Stimulated activated CD8-positive, alpha-beta memory T cell treated with anti-CD3 and anti-CD28 coated beads, Interleukin-15, amount 100 ng/mL, for 48 hours (primary cell): Measurements from ENCODE around the gene LRRTM4.

ENCODE experiments used
- DNase-seq, 2 donors: peaks; one replicate each; pipeline ENCODE4 v3.0.0-alpha.2; 2020; ENCODE audit warnings: low read depth in 2 of 2

LRRTM4 gene

DNA sequence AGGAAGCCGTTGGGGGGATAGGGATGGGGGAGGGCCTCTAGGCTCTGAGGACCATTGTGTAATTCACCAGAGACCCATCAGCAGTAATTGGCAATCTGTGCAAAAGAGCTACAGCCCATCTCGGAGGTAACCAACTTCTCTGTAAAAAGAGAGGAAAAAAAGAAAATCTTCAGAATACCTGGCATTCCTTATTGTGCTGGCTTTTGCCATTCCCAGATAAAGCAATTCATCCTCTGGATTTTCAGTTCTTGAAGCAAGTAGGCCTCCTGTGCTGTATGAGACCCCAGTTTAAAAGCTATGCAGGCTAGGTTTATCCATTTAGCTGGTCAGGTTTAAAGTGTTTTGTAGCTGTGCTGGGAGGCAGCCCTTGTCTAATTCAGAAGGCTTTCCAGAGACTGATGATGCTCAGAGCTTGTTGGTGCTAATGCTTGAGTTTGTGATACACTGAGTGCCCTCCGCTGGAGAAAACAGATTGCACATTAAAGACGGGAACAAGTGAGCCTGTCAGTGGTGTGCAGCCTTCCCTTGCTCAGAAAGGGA lies at the start of gene LRRTM4:
Gene LRRTM4, minus strand, starts transcription at position 446 of the 540 bp plus-strand sequence.
- DNase-seq: no peak

DNA sequence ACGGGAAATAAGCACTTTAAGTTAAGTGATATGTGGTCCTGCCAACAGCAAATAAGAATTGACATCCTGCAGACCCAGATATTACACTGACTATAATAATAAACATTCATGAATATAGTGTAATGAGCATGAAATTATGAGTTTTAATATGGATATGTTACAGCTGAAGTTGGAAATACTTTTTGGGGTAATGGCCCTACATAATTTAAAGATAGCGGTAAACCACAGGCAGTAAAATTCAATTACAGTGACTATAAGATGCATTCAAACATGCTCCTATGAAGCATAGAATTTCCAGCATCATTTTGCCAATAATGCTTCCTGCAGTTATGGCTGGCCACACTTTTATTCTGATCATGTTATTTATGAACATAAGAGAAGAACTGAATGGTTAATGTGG lies 49.4 kb upstream of the LRRTM4 start:
- no peak for DNase-seq

DNA sequence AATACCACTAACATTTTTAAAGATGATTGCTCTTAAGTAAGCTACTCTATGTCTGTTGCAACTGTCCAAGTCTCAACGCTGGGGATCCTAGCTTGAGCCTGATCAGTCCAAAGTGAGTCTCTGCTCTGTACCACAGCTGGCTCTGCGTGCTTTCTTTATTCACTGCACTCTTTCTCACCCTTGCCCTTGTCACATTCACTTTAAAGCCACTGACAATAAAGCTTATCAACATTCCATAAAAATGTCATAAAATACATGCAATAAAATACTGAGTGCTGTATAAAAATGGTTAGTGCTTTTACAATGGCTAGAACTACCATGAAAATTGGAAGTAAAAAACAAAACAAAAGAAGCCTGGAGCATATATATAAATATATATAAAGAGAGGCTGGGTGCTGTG lies 45.5 kb upstream of the LRRTM4 start:
- no peak for DNase-seq

DNA sequence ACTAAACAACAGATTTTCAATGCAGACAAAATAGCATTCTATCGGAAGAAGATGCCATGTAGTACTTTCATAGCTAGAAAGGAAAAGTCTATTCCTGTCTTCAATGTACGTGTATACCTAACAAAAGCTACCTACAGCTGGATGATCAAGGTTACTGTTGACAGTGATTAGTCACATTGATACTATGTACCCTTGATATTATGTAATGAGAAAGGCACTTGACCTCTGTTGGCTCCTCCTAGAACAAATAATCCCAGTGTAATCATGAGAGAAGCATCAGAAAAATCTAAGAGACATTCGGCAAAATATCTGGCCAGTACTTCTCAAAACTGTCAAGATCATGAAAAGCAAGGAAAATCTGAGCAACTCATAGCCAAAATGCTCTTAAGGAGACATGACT lies 44.4 kb upstream of the LRRTM4 start:
- DNase-seq: no peak

DNA sequence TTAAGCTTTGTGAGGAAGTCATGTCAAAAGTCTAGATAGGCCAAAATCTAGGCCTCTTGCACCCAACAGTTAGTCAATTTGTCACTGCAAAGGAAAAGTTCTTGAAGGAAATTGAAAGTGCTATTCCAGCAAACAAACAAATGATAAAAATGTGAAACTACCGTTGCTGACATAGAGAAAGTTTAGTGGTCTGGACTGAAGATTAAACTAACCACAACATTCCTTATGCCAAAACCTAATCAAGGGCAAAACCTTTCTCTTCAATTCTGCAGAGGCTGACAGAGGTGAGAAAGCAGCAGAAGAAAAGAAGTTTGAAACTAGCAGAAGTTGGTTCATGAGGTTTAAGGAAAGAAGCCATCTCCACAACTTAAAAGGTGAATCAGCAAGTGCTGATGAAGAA lies 44.0 kb upstream of the LRRTM4 start:
- no peak for DNase-seq

DNA sequence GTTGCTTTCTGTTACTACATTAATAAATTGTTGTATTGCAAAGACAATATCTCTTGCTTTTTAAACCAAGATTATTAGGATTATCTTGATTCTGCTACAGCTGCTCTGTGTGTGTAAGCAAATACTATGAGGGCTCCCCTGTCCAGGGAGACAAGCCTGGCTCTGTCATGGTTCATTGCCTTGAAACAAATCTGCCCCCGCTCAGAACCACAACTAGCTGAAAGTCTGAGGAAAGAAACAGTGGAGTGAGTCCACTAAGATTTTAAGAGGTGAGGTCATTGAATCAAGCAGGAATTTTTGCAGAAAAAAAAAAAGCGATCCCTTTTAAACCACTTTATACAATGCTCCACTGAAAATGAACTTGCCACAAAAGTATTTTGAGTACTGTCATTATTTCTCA lies 30.8 kb upstream of the LRRTM4 start:
- no peak for DNase-seq

DNA sequence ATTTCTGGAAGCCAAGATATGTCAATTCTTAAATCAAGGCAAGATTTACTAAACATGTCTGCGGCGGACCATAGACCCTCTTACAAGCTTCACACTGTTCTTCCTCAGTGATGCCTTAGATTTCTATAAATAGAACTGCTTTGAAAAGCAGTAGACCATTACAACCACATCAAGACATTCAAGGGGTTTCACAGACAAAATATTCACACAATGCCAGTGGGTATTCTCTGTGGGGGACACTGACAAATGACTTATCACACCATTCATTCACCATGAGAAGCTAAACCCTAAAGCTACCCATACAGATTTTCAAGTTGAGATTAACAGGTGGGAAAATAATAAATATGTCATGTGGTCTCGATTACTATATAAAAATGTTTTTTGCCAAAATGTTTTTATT lies 15.9 kb upstream of the LRRTM4 start:
- no peak for DNase-seq

DNA sequence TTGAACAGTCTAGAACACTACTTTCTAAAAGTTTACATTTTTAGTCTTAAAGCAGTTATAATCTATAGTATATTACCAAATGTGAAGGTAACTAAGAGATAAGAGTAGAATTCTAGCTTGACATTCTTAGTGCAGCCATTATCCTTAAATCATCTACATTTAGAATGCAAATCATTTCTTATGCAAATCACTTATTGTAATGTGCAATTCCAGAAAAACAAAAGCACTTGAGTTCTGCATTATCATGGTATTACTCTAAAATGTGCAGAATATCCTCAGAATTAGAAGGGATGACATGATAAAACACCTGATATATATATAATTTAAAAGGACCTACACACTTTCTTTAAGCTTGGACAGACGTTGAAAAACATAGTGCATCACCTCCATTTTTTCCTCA lies 712 bp upstream of the LRRTM4 start:
- no peak for DNase-seq

DNA sequence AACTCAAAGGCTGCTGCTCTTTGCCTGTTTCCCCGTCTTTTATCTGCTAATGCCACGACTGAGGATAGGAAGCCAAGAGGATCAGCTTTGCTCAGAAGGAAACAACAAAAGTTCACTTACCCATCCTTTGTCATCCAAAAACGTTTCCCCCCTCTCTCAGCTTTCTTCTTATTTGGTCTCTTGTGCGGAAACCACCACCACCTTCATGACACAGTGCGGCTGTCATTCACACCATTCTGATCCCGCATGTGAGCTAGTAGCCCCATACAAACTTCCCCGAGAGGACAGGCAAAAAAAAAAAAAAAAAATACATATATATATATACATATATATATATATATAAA lies 656 bp downstream of the LRRTM4 start:
- no peak for DNase-seq

DNA sequence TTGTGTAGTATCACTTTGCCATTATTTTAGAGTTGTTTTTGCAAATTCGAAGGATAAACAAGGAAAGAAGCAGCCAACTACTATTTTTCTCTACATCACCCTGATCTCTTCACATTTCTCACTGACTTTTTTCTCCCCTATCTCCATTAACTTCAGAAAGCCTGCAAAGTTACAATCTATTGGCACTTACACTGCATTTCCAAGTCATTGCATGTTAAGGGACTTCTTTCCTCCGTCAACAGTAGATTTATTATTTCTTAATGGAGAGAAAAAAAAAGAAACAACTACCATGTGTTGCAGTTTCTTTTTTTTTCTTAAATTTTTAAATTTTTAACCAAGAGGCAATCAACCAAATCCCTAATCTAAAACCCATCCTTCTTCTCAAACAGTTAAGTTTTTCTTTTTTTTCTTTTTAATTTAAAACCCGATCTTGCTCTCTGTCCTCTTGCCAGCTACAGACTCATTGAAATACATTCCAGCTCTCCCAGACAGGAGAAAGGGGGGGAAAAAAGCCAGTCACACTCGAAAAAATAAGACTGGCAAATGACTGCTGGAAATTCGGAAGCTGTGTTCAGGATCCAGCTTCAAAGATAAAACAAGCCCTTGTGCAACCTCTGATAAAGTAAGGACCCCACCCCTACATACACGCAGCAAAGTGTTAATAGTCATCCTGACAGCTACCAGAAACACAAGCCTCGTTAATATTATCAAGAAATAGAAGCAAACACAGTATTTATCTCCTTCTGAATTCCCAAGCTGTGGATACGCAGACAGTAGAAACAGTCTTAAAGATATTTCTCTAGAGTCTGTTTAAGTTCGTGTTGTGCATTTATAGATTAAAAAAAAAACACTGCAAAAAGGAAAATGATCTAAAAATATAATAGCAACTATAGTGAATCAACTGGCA lies 1.3 kb downstream of the LRRTM4 start:
- DNase-seq: no peak

DNA sequence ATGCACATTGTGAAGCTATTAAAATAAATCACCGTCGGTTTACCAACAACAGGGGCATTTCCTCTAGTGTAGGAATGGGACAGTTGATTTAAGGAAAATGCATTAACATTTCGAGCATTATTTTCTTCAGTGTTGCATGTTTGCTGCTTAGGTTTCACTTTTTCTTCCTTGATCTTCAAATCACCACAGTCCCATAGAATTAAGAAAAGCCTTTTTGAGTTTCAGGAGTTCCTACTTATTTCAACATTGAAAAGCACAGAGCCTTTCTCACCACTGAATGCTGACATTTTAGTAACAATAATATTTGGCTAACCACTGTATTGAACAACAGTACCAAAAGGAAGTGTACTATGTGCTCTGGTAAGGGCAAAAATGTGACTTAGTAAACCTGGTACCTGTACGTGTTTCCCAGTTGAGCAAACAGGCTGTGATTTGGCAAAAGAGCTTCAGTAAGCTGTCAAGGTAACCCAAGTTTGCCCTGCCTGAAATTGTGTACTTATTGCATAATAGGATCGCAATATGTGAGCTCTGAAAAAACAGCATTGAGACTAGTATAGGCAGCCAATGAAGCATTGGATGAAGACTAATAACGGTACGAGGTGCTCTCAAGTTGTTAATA lies 2.2 kb downstream of the LRRTM4 start:
- DNase-seq: no peak

DNA sequence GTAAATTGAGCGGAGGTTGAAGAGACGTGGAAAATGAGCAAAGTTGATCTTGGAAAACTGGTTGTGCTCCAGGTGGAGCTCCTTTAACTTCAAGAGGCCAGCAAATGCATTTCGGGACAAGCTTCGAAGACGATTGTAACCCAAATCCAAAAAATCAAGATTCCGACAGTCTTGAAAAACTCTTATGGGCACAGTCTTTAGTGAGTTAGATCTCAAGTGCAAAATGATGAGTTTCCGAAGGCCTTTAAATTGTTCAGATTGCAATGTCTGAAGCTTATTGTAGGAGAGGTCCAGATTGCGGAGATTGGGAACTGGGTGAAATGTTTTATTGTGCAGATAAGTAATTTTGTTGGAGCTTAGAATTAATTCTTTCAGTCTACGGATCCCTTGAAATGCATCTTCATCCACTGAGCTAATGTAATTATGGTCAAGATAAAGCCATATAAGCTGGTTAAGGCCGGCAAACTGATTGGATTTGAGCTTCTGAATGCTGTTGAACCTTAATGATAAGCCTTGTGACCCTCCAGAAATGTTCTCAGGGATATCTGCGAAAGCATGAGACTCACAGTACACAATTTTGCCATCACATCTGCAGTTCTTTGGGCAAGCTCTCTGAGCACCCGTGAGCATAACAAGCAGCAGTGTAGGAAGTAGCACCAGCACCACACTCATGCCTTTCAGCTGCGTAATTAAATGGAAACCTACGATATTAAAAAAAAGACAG lies 2.9 kb downstream of the LRRTM4 start:
- DNase-seq: no peak

DNA sequence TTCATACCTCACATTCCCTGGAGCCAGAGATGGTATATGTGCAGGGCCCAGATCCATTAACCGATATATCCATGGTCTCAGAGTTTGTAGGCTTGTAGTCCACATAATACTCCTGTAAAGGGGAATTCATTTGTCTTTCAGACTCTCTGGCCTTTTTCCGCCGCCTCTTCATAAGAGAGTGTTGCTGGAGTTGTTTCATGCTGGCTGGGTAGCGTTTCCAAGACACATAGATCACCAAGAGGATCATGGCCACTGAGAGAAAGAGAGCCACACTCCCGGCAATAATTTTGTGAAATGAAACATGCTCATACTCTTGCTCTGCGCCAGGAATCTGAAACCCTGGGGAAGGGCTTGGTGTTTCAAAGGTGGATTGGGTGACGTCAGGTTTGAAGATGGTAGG lies 3.9 kb downstream of the LRRTM4 start:
- DNase-seq: no peak

DNA sequence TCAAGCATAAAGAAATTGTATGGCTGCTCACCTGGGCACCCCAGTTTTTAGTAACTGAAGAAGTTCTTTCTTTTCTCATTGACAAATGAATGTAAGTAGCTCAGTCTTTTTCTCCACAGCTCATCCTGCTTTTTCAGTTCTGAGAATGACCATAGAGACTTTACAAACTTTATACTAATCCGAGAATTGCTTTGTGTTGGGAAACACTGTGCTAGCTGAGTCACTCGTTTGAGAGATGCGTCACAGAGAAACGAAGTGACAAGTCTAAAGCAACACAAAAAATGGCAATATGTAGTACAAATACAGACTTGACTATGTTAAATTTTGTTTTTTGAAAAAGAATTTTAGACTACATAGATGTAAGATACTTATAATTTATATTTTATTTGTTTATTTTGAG lies 9.0 kb downstream of the LRRTM4 start:
- DNase-seq: no peak

DNA sequence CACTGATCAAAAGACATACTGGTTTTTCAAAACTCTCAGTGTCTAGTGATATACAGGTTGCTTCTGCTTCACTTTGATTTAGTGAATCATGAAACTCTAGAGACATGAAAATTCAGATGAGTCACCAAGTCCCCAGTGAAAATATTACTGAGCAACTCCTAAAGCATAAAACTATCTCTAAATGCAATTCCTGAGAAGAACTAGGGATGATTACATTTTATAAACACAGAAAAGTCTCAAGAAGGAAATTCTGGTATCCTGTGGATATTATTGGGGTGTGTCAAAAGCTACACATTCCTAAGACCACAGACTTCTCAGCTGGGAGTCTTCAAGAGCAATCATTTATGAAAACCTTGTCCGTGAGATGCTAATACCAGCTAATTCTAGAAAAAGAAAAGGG lies 9.7 kb downstream of the LRRTM4 start:
- DNase-seq: no peak

DNA sequence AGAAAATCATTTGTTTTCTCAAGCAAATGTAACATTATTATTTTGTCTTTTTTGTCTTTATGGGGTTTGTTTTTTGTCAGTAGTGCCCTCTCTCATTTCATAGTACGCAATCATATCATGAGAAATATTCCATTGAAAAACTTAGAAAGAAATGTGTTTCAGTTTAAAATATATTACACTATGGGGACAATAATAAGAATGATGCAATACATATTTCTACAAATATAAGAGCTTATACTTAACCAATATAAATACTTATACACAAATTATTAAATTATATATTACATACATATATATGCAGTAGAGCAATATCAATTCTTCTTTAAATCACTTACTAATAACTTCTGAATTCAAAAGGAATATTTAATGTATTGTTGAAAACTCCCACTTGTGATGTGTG lies 13.7 kb downstream of the LRRTM4 start:
- no peak for DNase-seq

DNA sequence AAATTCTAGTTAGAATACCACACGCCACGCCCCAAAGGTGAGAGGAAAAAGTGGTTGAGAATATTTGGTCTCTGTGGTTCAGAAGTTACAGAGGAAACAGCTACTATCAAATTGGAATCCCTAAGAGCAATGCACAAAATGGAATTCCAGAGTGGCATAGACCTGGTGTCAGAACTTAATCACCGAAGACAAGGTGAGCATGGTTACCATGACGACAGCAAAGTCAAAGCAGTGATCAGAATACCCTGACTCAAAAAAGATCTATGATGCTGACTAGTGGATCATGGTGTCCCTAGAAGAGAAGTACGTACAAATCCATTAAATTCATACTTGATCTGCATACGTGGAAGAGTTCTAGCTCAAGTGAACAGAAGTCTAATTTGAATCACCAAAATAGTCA lies 14.5 kb downstream of the LRRTM4 start:
- no peak for DNase-seq

DNA sequence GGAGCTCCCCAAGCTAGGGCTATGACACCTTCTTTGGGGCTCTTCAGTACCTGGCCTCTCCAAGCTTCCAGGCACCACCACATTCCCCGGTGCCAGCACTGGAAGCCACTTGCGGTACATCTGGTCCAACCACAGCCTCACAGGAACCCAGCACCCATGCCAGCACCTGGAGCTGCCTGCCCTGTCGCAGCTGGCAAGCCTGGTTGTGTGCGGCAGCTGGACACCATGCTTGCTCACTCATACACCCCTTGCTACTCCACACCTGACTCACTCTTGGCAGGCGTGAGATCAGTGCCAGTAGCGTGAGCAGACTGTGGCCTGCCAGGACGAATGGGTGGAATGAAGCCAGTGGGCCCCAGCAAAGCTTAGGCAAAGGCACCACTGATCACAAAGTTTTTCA lies 34.0 kb downstream of the LRRTM4 start:
- no peak for DNase-seq

DNA sequence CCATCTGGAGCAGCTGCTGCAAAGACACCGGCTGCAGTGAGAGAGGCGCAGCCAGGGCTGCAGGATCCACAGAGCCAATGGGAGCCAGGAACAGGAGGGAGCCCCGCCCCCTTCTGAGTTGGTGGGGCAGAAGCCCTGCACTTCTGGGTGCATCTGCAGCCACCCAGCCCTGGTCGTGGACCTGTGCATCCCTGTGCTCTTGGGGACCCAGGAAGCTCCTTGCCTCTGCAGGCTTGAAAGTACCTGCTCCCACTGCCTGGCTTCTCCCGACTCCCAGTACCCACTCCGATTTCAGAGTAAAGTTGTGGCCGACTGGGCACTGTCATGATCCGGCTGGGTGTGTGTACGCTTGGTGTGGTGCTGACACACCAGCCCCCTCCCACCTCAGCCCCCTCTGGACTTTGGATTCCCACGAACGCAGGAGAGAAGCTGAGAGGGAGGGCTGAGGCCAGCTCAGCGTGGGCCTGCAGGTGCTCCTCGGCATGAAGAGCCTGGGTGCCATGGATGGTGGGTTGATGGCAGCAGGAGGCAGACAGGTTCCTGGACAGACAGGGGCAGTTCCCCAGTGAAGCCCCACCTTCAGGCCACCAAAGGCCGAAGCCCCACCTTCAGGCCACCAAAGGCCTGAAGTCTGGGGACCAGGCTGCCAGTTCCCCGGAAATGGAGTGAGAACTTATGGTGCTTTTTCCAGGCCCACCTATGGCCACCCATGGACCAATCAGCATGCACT lies 34.9 kb downstream of the LRRTM4 start:
- DNase-seq: no peak

DNA sequence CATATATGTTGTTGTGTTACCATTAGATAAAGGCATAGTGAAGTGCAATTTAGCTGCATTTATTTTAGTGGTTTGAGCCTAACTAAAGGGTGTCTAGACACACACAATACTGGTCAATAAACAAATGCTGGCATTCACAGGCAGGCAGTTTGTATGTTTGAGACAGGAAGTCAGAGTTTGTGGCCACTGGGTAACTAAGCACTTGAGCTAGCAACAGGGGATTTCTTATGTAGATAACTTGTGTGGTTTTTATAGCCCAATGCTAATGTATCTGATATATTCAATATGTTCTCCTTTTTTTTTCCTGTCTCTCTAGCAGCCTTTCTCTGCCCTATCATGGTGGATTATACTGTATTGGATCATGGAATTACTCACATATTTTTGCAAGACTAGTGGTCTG lies 38.1 kb downstream of the LRRTM4 start:
- DNase-seq: no peak

DNA sequence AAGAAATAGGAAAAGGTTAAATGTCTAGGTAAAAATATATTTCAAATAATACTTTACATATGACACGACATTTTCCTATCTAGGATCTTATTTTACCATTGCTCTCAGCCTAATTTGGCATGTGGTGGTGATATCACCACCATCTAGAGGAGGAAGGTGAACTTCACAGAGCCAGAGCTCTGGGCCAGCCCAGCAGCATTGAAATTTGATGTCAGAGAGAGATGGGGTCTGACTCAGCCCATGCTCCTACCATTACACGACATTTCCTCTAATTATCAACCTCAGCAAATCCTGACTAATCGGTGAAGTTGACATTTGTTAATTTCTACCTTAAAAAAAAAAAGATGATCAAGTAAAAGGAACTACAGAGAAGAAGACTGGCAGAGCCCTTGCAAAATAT lies 42.3 kb downstream of the LRRTM4 start:
- no peak for DNase-seq

DNA sequence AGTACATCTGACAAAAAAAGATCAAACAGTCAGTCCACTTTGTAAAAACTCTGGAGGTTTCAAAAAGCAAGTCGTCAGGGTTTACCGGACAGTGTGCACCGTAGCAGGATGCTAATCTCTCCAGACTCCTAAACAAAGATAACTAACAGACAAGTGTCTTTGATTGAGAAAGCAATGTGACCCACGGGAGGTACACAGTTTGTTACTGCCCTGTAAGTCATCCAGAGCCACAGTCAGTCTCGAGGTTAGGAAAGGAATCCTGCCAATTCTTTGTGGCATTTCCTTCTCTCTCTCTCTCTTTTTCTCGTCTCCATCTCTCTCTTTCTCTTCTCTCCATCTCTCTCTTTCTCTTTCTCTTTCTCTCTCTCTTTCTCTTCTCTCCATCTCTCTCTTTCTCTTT lies 42.8 kb downstream of the LRRTM4 start:
- DNase-seq: no peak
